Raji (cell line): ENCODE measurements around the gene RFX4.

Experiments
- POLR2A ChIP-seq: IDR thresholded peaks from 2 replicates; pipeline ENCODE4 v1.6.1; 2011; ENCODE audit warnings: low read depth, low read length, control low read depth; ENCODE audit not compliant: insufficient read depth

The RFX4 gene

DNA sequence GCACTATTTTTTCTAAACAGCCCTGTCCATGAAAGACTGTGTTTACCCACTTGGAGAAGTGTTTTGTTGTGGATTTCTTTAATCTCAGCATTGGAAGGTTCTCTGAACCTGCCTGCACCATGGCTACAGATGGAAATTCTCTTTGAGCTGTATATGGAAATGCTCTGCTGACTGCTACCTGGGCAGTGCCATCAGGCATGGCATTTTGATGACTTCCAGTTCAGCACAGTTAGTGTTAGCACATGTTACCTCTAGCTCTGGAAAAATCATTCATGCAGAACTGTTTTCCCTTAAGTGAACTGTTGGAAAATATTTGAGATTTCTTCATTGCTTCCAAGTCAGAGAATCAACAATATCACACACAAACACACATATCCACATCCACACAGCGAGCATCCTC, 139.1 kb downstream of the RFX4 start:
- no peak for TF ChIP-seq POLR2A

GRCh38 chr12:106722837-106723236, 140.0 kb downstream of the RFX4 start:
- TF ChIP-seq POLR2A: no peak

DNA sequence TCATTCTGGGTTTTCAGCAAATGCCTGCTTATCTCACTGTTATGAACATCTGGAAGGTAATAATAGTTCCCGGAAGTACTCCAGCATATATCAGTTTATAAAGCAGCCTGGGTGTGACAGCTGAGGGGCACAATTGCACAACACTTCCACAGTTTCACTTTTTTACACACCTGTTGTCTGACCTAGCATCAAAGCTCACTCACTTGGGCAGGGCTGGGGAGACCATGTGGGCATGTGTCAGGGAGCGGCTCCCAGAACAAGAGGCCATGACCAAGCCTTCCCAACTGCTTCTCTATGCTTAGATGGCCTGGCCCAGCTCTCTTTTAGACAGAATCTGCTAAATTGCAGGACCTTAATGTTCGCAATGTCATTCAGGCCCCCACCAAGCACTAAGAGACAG, 140.6 kb downstream of the RFX4 start:
- no peak for TF ChIP-seq POLR2A

DNA sequence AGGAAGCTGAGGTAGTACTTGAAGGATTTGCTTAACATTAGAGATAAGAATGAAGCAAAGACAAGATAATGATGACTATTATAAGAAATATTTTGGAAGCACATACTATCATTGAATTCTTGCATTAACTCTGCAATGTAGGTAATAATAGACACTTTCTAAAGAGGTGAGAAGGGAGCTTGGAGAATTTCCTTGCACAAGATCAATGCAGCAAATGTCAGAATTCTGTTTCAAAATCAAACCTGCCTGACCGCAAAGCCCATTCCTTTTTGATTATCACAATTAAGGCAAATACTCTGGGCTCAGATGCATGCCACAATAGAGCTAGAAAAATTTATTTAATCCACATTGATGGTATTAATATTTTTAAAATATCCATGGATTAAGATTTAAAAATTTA, 141.3 kb downstream of the RFX4 start:
- TF ChIP-seq POLR2A: no peak

DNA sequence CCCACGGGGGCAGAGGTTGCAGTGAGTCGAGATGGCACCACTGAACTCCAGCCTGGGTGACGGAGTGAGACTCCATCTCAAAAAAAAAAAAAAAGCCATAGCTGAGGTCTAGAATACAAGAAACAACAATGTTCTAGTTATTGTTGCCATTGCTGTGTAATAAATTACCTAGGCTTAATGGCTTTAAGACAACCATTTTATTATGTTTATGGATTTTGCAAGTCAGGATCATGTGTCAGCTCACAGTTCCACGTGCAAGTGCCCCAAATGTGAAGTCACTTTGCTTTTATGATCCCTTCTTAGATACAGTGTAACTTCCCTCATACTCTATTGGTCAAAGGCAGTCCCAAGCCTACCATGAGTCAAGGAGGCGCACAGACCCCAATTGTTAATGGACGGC, 142.1 kb downstream of the RFX4 start:
- TF ChIP-seq POLR2A: no peak

DNA sequence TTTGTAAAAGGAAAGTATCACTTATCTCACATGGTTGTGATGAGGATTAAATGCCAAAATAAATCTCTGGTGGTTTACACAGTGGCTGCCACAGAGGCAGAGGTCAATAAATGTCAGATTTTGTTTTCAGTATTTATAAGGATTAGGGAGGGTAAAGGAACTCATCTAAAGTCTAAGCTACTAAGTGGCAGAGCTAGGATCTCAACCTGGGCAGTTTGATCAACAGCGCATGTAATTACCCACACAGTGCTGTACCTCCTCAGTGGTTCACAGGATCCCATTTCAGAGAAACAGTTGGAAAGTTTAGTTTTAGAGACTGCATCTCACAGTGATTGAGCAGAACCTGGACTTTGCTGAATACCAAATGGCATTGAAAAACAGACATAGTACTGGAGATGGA, 146.8 kb downstream of the RFX4 start:
- TF ChIP-seq POLR2A: no peak

DNA sequence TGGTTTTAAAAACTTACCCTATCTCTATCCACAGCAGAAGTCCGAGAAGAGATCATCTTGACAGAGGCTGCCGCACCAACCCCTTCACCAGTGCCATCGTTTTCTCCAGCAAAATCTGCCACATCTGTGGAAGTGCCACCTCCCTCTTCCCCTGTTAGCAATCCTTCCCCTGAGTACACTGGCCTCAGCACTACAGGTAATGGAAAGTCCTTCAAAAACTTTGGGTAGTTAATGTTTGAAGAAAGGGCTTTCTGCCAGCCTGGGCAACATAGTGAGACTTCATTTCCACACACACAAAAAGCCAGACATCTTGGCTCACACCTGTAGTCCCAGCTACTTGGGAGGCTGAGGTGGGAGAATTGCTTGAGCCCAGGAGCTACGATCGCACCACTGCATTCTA, 150.1 kb downstream of the RFX4 start:
- TF ChIP-seq POLR2A: no peak

- no peak for TF ChIP-seq POLR2A
Measured at GRCh38 chr12:106733660-106734059, 150.9 kb downstream of the RFX4 start.

DNA sequence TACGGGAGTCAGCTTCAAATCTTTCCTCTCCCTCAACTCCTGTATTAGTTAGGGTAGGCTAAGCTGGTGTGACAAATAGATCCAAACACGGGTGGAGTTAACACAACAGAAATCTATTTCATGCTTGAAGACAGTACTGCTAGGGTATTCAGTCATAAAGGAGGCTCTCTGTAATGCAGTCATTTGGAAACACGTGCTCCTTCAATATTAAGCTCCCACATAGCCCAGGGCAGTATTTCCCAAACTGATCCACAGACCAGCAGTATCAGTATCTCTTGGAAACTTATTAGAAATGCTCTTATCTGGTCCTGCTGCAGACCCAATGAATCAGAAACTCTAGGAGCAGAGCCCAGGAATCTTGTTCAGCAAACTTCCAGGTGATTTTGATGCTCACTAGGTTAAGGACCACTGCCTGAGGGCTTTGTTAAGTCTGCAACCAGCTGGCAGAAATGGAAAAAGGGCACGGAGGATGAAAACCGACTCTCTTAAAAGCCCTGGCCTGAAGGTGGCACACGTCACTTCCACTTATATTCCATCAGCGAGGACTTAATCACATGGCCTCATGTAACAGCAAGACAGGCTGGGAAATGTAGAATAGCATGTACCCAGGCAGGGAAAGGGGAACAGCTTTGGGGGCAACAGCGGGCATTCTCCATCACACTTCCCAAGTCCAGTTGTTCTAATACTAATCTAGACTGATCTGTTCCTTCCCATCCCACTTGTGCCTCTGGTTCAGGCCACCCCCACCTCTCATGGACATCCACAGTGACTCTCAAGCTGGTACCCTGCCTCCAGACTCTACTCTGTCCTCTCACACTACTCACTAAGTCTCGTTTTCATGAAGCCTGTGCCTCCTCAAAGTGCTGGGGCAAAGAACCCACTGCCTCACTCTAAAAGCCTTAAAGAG, 153.5 kb downstream of the RFX4 start:
- TF ChIP-seq POLR2A: no peak

DNA sequence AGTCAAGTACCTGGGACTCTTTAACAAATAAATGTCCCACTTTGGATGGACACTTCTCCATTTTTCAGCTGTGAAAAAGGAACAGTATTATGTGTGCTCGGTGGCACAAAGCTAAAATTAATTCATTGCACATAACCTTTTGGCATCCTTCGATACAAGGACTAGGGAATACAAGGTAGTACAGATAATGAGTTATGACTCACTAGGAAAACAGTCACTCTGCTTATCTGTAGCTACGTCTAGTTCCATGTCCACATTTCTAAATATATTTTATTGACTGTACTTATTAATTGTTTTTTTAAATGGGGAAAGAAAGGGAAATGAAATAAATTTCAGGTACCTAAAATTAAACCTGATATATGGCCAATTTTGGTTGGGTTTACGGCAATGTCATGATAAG, 156.5 kb downstream of the RFX4 start:
- no peak for TF ChIP-seq POLR2A

DNA sequence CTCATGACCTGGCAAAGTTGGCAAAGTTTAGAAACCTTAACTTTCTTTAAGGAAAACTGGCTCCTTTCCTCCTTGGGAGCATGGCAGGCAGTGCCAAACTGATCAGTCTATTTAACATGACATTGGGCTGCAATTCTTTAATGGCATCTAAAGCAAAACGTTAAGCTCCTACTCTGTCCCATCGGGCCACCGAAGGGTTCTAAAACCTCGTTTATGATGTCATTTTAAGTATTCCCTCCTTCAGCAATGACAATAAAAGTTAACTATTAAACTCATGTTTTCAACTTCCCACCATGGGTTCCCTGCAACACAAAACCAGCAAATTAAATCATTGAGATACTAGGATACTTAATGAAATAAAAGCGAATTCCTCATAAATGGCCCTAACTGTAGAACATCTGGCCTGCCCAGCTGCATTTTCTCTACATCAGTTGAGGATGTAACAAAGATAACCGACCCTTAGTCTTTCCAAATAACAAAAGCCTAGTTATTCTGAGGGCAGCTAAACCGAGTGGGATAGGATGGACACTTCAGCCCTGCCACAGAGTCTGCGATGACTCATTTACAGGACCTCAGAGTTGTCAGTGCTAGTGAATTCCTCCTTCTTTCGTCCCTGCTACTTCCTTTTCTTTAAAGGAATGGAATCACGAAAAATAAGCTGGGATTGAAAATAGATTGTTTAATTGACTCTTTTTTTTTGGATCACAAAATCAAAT, 157.2 kb downstream of the RFX4 start:
- no peak for TF ChIP-seq POLR2A

DNA sequence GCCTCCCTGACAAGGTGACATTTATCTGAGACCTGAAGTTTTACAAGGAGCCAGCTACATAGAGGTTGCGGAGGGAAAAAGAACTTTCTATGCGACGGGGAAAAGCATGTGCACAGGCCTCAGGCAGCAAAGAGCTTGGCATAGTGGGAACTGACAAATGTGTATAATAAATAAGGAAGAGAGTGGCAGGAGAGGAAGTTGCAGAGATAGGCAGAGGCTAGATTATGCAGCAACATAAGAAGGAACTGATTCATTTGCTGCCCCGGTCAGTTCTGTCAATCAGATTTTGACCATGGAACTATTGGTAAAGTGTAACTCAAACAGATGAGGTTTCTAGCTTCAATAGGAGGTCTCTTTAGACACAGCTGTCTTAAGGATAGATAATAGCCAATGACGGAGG, 158.0 kb downstream of the RFX4 start:
- TF ChIP-seq POLR2A: no peak

DNA sequence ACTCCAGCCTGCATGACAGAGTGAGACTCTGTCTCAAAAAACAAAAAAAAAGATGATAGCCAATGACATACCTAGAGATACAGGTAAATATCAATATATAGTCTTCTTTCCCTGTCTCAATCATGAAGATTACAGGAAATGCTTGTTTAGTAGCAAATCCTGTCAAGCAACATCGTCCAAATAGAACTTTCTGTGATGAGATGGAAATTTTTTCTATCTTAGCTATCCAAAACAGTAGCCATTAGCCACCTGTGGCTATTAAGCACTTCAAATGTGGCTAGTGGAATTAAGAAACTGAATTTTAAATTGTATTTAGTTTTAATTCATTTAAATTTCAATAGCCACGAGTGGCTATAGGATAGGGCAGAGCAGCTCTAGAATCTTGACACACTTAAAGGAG, 158.4 kb downstream of the RFX4 start:
- TF ChIP-seq POLR2A: no peak

GRCh38 chr12:106743270-106743988, 160.6 kb downstream of the RFX4 start:
- TF ChIP-seq POLR2A: no peak

DNA sequence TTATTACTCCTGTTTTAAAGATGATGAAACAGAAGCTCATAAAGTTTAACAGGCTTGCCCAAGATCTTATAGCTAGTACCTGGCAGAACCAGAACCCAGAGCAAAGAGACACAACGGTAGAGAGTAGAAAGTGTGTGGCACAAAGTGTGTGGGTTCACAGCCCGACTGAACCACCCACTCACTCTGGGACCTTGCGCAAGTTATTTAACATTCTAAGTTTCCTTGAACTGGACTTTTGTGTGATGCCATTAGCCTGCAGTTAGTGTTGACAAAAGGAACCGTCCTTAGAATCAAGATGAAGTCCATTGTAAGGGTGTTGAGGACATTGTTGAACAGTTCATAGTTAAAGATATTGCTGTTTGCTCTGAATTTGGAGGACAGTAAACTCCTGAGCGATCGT, 161.8 kb downstream of the RFX4 start:
- no peak for TF ChIP-seq POLR2A

GRCh38 chr12:106745181-106745745, 162.5 kb downstream of the RFX4 start:
- no peak for TF ChIP-seq POLR2A

- no peak for TF ChIP-seq POLR2A
Measured at GRCh38 chr12:106747973-106748436, 165.2 kb downstream of the RFX4 start.
